Skeletal muscle tissue (tissue), 4 donors: Measurements from ENCODE around the gene CYP27C1. TPM values are rescaled to one million over a fixed set of nuclear protein-coding genes. Genes with fewer than 3 reads are reported as not detected.
"Not testable (repeated sequence)": the region's sequence is repeated elsewhere in the genome, so short reads cannot be mapped to it uniquely, and the experiment has no call there.

Experiments
- H3K27ac ChIP-seq: one replicate; pipeline ENCODE4 v1.7.0; 2013; ENCODE audit warnings: mild to moderate bottlenecking, low read depth, low read length, inconsistent platforms
- H3K27me3 ChIP-seq, 3 donors: one replicate each; pipeline ENCODE4 v1.7.0; 2013; ENCODE audit warnings: low read length in 3 of 3; ENCODE audit not compliant: control insufficient read depth in 3 of 3, insufficient read depth in 3 of 3
- H3K36me3 ChIP-seq, 3 donors: one replicate each; pipeline ENCODE4 v1.7.0; 2013; ENCODE audit warnings: low read length in 3 of 3; ENCODE audit not compliant: control insufficient read depth in 3 of 3, insufficient read depth in 3 of 3
- H3K4me1 ChIP-seq, 3 donors: one replicate each; pipeline ENCODE4 v1.7.0; 2013; ENCODE audit warnings: low read length in 3 of 3, mild to moderate bottlenecking in 3 of 3; ENCODE audit not compliant: control insufficient read depth in 3 of 3, insufficient read depth in 3 of 3
- H3K4me3 ChIP-seq, 3 donors: one replicate each; pipeline ENCODE4 v1.7.0; 2013; ENCODE audit warnings: low read length in 3 of 3
- H3K9ac ChIP-seq, 3 donors: one replicate each; pipeline ENCODE4 v1.7.0; 2013; ENCODE audit warnings: low read length in 3 of 3, mild to moderate bottlenecking in 3 of 3, moderate library complexity in 2 of 3, low read depth in 1 of 3
- H3K9me3 ChIP-seq, 3 donors: one replicate each; pipeline ENCODE4 v1.7.0; 2013; ENCODE audit warnings: low read length in 3 of 3; ENCODE audit not compliant: control insufficient read depth in 3 of 3
- total RNA-seq: library from RNA; depleted of rRNA; stranded (reverse); fragments of >200 nt; gene quantifications from one replicate; pipeline ENCODE4 v1.2.3, GENCODE V29; 2014
- donor health status: Osteomylitis.

CYP27C1 gene
- total RNA-seq, 1 donor from 2014 or later = 2.6 TPM

DNA sequence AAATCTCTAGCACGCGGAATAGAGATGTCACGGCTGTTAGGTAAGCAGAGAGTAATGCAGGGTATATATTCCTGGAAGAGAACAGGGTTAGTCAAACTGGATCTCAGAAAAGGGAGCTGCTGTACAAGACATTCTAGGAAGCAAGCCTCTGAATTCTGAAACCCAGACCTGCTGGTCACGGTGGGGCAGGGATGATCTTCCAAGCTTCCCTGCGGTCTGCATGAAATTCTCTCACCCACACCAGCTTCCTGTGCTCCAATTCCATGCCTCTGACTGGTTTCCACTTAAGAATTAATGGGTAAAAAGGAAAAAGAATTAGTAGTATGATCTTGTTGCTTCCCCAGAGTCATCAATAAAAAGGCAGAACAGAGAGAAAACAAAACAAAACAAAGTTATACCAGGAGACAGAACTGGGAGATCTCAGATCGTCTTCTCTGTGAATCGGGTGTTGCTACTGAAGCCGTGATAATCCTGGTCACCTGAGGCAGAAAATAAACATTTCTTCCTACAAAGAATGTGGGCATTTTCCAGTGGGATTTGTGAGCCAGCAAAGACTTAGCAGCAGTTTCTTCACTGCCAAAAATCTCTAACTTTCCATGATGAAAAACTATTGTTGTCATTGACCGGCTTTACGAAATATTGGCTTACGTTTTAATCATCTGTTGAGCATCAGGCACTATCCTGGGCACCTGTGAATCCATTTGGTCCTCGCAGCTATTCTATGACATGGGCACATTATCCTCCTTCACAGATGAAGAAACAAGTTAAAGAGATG lies 5.3 kb upstream of the CYP27C1 start:
- no peaks in the 10 kb centered on the region for H3K36me3 ChIP-seq
- H3K9me3 ChIP-seq = peaks cover 0 to 3% (median 0%) of the 10 kb centered on the region in 3 donors
- H3K27ac ChIP-seq = no peak overlapping the region
- no peak overlapping the region for H3K9ac ChIP-seq
- H3K27me3 ChIP-seq = peaks cover 3 to 33% (median 22%) of the 10 kb centered on the region in 3 donors
- H3K4me1 ChIP-seq = peaks cover 2 to 6% (median 4%) of the 10 kb centered on the region in 3 donors
- peak overlapping the region in 1 of 3 donors; percentile 5 for H3K4me3 ChIP-seq

DNA sequence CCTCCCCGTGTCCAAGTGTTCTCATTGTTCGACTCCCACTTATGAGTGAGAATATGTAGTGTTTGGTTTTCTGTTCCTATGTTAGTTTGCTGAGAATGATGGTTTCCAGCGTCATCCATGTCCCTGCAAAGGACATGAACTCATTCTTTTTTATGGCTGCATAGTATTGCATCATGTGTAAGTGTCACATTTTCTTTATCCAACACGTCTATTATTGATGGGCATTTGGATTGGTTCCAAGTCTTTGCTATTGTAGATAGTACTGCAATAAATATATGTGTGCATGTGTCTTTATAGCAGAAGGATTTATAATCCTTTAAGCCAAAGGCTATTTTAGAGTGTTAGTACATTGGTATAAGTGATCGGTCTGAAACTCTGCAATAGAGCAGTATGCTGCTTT lies 4.0 kb upstream of the CYP27C1 start:
- H3K36me3 ChIP-seq, H3K9me3 ChIP-seq, H3K27ac ChIP-seq, H3K9ac ChIP-seq, H3K4me3 ChIP-seq: not testable (repeated sequence)
- Histone ChIP-seq H3K4me1 (peaks cover 7 to 13% (median 8%) of the 10 kb centered on the region in 3 donors), H3K27me3 (peaks cover 6 to 41% (median 28%) of the 10 kb centered on the region in 3 donors)

DNA sequence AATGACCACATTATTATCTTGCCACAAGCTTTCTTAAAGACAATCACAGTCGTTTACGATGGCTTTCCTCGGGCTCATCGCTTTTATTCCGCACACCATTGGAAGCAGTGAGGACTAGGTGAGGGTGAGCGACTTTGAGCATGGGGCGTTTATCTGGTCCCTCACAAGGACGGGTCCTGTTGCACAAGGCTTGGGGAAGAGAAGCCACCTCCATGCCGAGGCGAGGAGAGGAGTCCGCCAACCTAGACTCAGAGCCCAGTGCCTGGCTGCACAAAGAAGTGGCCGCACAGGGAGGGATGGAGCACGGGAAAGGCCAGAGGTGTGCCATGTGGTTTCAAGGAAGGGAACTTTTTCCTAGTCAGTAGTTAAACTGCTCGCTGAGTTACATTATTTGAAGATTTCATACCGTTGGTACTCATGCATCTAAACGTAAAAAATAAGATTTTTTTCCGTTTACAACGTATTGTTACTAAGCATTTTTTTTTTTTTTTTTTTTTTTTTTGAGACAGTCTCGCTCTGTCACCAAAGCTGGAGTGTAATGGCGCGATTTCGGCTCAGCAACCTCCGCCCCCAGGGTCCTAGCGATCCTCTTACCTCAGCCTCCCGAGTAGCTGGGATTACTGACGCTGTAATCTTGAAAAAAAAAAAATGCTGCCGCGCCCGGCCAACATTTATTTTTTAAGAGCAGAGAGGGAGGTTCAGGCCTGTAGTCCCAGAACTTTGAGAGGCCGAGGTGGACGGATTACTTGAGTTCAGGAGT lies 849 bp upstream of the CYP27C1 start:
- Histone ChIP-seq H3K36me3 (no peaks in the 10 kb centered on the region), H3K27ac (no peak overlapping the region), H3K4me1 (peaks cover 8 to 19% (median 13%) of the 10 kb centered on the region in 3 donors), H3K27me3 (peaks cover 18 to 43% (median 34%) of the 10 kb centered on the region in 3 donors), H3K9ac (no peak overlapping the region), H3K9me3 (peaks cover 0 to 3% (median 0%) of the 10 kb centered on the region in 3 donors), H3K4me3 (peak overlapping the region; percentile 51 to 68 (median 52))

DNA sequence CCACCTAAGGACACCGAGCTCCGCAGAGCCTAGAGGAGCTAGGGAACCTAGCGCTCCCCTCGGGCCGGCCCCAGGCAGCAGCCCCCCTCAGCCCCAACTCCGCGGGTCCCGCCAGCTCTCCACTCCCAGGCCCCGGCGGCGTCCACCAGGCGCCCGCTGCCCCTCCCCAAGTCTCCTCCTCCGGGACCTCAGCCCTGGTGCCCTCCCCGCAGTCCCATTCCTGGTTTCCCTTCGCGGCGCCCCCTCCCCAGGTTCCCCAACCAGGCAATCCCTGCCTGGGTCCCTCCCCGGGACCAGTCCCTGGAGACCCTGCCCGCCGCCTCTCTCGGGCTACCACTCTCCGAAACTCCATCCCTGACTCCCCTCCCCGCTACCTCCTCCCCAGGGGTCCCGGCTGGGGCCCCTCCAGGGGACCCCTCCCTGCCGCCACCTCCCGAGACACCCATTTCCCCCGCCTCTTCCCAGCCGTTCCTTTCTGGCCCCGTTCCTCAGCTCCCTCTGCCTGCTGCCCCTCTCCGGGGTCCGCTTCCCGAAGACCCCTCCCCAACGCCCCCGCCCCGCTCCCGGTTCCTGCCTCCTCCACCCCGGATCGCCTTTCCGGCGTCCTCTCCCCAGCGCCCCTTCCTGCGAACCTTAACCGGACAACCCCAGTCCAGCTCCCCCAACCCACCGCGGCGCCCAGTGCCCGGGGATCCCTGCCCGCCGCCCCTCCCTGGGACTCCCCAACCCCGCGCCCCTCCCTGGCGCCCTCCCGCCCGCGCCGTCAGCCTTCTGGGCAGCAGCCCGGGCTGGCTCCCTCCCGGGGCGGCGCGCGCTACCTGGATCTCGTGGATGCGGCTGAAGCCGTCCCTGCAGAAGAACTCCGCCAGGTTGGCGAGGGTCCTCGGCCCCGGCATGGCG lies 678 bp downstream of the CYP27C1 start:
- H3K9me3 ChIP-seq = peaks cover 0 to 3% (median 0%) of the 10 kb centered on the region in 3 donors
- H3K27ac ChIP-seq = no peak overlapping the region
- no peaks in the 10 kb centered on the region for H3K36me3 ChIP-seq
- peak overlapping the region in 2 of 3 donors; percentile 45 to 50 for H3K9ac ChIP-seq
- H3K27me3 ChIP-seq = peaks cover 15 to 32% (median 24%) of the 10 kb centered on the region in 3 donors
- H3K4me1 ChIP-seq = peaks cover 8 to 19% (median 13%) of the 10 kb centered on the region in 3 donors
- peak overlapping the region; percentile 48 to 67 (median 59) for H3K4me3 ChIP-seq

DNA sequence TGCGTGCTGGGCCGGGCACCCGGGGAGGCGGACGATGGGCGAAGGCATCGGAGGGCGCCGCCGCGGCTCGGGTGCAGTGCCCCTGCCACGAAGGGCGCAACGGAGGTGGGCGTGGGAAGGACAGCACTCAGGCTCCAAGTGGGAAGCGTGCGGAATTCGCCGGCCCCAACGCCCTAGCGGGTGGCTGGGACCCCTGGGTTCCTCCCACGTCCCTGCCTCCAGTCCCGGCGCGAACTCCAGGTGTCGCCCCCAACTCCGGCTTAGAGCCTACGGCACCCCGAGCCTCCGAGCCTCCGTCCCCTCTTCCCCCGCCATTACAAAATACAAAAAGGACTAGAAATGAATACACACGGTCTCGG lies 1.3 kb downstream of the CYP27C1 start:
- peak overlapping the region in 2 of 3 donors; percentile 45 to 50 for H3K9ac ChIP-seq
- peaks cover 15 to 32% (median 24%) of the 10 kb centered on the region in 3 donors for H3K27me3 ChIP-seq

DNA sequence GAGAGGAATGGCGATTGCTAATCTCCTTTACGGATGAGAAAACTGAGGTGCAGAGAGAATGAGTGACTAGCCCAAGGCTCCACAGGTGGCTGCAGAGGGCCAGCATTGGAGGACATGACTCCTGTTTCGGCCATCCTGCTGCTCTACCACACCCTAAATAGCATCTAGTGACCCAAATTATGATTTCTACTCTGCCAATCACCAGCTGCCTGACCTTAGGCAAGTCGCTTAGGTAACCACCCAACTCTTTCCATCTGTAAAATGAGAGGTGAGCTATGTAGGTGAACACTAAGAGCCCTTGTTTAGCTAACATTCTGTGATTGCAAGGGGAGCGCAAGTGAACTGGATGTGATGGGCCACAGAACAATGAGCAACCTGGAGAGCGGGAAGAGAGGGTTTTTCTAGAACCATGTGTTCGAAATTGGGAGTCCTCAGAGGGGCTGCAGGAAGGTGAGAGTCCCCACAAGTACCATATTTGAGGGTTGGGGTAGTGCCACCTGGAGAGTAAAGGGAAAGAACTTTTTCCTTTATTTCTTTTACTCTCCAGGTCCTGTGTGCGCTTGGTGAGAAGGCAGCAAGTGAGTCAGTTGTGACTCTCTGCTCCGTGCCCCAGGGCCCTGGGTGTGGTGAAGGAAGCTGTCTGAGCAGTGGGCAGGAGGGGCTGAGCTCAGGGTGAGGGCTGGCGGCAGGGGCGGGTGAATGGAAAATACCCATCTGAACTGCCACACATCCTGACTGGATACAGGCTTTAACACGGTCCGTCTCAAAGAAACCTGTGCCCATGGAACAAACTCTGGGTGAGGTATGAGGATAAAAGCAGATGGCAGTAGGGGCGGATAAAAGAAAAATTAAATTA lies 2.4 kb downstream of the CYP27C1 start:
- H3K4me3 ChIP-seq = no peak overlapping the region
- H3K9ac ChIP-seq = no peak overlapping the region
- H3K27ac ChIP-seq = no peak overlapping the region
- peaks cover 8 to 19% (median 13%) of the 10 kb centered on the region in 3 donors for H3K4me1 ChIP-seq
- peaks cover 0 to 3% (median 0%) of the 10 kb centered on the region in 3 donors for H3K9me3 ChIP-seq
- H3K36me3 ChIP-seq = no peaks in the 10 kb centered on the region
- peaks cover 15 to 32% (median 24%) of the 10 kb centered on the region in 3 donors for H3K27me3 ChIP-seq

More for the DNA sequence above, 1.3 kb downstream of the CYP27C1 start:
- Histone ChIP-seq H3K4me3 (peak overlapping the region; percentile 48 to 58 (median 51)), H3K4me1 (peaks cover 8 to 19% (median 13%) of the 10 kb centered on the region in 3 donors), H3K9me3 (peaks cover 0 to 3% (median 0%) of the 10 kb centered on the region in 3 donors), H3K27ac (no peak overlapping the region), H3K36me3 (no peaks in the 10 kb centered on the region)

DNA sequence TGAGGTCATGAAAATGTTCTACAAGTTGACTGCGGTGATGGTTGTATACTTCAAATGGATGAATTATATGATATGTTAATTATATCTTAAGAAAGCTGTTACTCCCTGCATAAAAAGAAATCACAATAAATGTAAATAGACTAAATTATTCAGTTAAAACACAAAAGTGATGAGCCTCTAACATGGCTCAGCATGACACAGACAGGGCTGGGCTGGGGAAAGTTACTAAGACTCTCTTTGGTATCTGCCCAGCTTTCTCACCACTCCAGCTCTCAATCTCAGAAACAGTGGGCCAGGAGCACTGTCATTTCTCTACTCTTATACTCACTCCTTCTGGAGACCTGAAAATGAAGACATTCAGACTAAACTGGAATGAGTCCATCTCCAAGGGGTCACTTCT lies 3.5 kb downstream of the CYP27C1 start:
- H3K9ac ChIP-seq = no peak overlapping the region
- H3K36me3 ChIP-seq = no peaks in the 10 kb centered on the region
- H3K4me3 ChIP-seq = no peak overlapping the region
- H3K4me1 ChIP-seq = peaks cover 8 to 19% (median 13%) of the 10 kb centered on the region in 3 donors
- peaks cover 15 to 32% (median 24%) of the 10 kb centered on the region in 3 donors for H3K27me3 ChIP-seq
- H3K27ac ChIP-seq = no peak overlapping the region
- H3K9me3 ChIP-seq = peaks cover 0 to 3% (median 0%) of the 10 kb centered on the region in 3 donors

DNA sequence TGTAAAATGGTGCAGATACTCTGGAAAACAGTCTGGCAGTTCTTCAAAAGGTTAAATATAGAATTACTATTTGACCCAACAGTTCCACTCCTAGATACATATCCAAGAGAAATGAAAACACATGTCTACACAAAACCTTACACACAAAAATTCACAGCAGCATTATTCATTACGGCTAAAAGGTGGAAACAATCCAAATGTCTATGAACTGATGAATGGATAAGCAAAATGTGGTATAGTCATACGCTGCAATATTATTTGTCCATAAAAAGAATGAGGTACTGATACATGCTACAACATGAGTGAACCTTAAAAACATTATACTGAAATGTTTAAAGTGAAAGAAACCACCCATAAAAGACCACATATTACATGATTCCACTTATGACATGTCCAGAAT lies 4.0 kb downstream of the CYP27C1 start:
- H3K9me3 ChIP-seq = peaks cover 0 to 3% (median 0%) of the 10 kb centered on the region in 3 donors
- H3K4me3 ChIP-seq = no peak overlapping the region
- no peak overlapping the region for H3K27ac ChIP-seq
- H3K4me1 ChIP-seq = peaks cover 8 to 19% (median 13%) of the 10 kb centered on the region in 3 donors
- no peak overlapping the region for H3K9ac ChIP-seq
- no peaks in the 10 kb centered on the region for H3K36me3 ChIP-seq
- peaks cover 15 to 28% (median 24%) of the 10 kb centered on the region in 3 donors for H3K27me3 ChIP-seq

DNA sequence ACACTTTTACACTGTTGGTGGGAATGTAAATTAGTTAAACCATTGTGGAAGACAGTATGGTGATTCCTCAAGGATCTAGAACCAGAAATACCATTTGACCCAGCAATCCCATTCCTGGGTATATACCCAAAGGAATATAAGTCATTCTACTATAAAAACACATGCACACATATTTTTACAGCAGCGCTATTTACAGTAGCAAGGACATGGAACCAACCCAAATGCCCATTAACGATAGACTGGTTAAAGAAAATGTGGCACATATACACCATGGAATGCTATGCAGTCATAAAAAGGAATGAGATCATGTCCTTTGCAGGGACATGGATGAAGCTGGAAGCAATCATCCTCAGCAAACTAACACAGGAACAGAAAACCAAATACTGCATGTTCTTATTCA lies 5.9 kb downstream of the CYP27C1 start:
- not testable (repeated sequence) for H3K4me1 ChIP-seq, H3K9ac ChIP-seq, H3K4me3 ChIP-seq, H3K27ac ChIP-seq, H3K36me3 ChIP-seq, H3K9me3 ChIP-seq
- H3K27me3 ChIP-seq = peaks cover 13 to 14% (median 13%) of the 10 kb centered on the region in 3 donors
